Measurements from ENCODE around the gene CAST.

The CAST gene

DNA sequence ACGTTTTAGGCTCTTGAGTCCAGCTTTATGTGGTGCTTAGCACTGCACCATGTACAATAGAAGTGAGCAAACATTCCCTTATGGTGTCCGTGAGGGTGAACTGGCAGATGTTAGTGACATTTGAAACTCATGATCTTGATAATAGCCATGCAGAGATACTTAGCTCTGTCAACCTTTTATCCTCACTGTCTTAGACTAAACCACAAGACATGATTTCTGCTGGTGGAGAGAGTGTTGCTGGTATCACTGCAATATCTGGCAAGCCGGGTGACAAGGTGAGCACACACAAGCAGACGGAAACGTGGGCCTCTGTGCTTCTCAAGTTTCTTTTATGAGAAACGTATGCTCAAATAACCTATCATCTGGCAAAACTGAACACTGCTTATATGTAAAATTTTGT lies 68.4 kb downstream of the CAST start:
- Histone ChIP-seq H3F3A (ENCODE audit: insufficient read depth, low read length) (no peaks in the 10 kb centered on the region), H3K36me3 (ENCODE audit: insufficient read depth, low read length) (peaks cover 5% of the 10 kb centered on the region; the same call in 1 of the 2 replicates), H3K4me1 (ENCODE audit: insufficient read depth, low read length, severe bottlenecking) (peaks cover 11% of the 10 kb centered on the region), H4K20me1 (ENCODE audit: insufficient read depth, low read length) (no peaks in the 10 kb centered on the region), H3K4me2 (ENCODE audit: low read length) (no peak overlapping the region), H3K4me3 (ENCODE audit: low read depth, low read length, poor library complexity, severe bottlenecking) (no peak overlapping the region), H3K9ac (ENCODE audit: low read length) (no peak overlapping the region), H3K27me3 (ENCODE audit: insufficient read depth, low read length) (no peaks in the 10 kb centered on the region), H3K9me2 (ENCODE audit: low read depth, low read length) (no peaks in the 10 kb centered on the region), H3K79me2 (ENCODE audit: insufficient read depth, low read length) (no peaks in the 10 kb centered on the region), H2AFZ (ENCODE audit: low read length) (no peak overlapping the region), H3K27ac (ENCODE audit: low read depth, low read length, poor library complexity, severe bottlenecking) (no peak overlapping the region), H3K9me3 (ENCODE audit: low read length) (no peaks in the 10 kb centered on the region)
- no peak for TF ChIP-seq EZH2 (IDR thresholded peaks at IDR 0.05; ENCODE audit: borderline replicate concordance, low read length)
- TF ChIP-seq, protein P1, sequence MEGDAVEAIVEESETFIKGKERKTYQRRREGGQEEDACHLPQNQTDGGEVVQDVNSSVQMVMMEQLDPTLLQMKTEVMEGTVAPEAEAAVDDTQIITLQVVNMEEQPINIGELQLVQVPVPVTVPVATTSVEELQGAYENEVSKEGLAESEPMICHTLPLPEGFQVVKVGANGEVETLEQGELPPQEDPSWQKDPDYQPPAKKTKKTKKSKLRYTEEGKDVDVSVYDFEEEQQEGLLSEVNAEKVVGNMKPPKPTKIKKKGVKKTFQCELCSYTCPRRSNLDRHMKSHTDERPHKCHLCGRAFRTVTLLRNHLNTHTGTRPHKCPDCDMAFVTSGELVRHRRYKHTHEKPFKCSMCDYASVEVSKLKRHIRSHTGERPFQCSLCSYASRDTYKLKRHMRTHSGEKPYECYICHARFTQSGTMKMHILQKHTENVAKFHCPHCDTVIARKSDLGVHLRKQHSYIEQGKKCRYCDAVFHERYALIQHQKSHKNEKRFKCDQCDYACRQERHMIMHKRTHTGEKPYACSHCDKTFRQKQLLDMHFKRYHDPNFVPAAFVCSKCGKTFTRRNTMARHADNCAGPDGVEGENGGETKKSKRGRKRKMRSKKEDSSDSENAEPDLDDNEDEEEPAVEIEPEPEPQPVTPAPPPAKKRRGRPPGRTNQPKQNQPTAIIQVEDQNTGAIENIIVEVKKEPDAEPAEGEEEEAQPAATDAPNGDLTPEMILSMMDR (IDR thresholded peaks at IDR 0.05; ENCODE audit: low read length), result no peak

- Histone ChIP-seq H3K36me3 (ENCODE audit: insufficient read depth, low read length) (peaks cover 24% of the 10 kb centered on the region; the same call in 1 of the 2 replicates), H3F3A (ENCODE audit: insufficient read depth, low read length) (no peaks in the 10 kb centered on the region), H3K27me3 (ENCODE audit: insufficient read depth, low read length) (no peaks in the 10 kb centered on the region), H3K27ac (ENCODE audit: low read depth, low read length, poor library complexity, severe bottlenecking) (no peak overlapping the region), H3K4me1 (ENCODE audit: insufficient read depth, low read length, severe bottlenecking) (peaks cover 11% of the 10 kb centered on the region), H3K4me2 (ENCODE audit: low read length) (no peak overlapping the region), H2AFZ (ENCODE audit: low read length) (no peak overlapping the region), H4K20me1 (ENCODE audit: insufficient read depth, low read length) (no peaks in the 10 kb centered on the region), H3K9ac (ENCODE audit: low read length) (no peak overlapping the region), H3K4me3 (ENCODE audit: low read depth, low read length, poor library complexity, severe bottlenecking) (no peak overlapping the region), H3K79me2 (ENCODE audit: insufficient read depth, low read length) (no peaks in the 10 kb centered on the region), H3K9me2 (ENCODE audit: low read depth, low read length) (no peaks in the 10 kb centered on the region), H3K9me3 (ENCODE audit: low read length) (no peaks in the 10 kb centered on the region)
- TF ChIP-seq, protein P1 (IDR thresholded peaks at IDR 0.05; ENCODE audit: low read length), result no peak
- no peak for TF ChIP-seq EZH2 (IDR thresholded peaks at IDR 0.05; ENCODE audit: borderline replicate concordance, low read length)
Observed at GRCh38 chr5:96733771-96734500, 71.8 kb downstream of the CAST start.

GRCh38 chr5:96734871-96735325 lies 72.7 kb downstream of the CAST start:
- Histone ChIP-seq H3K9ac (ENCODE audit: low read length) (no peak overlapping the region), H3F3A (ENCODE audit: insufficient read depth, low read length) (no peaks in the 10 kb centered on the region), H3K4me2 (ENCODE audit: low read length) (no peak overlapping the region), H3K27ac (ENCODE audit: low read depth, low read length, poor library complexity, severe bottlenecking) (no peak overlapping the region), H3K27me3 (ENCODE audit: insufficient read depth, low read length) (no peaks in the 10 kb centered on the region), H4K20me1 (ENCODE audit: insufficient read depth, low read length) (no peaks in the 10 kb centered on the region), H2AFZ (ENCODE audit: low read length) (no peak overlapping the region), H3K9me3 (ENCODE audit: low read length) (no peaks in the 10 kb centered on the region), H3K4me1 (ENCODE audit: insufficient read depth, low read length, severe bottlenecking) (peaks cover 11% of the 10 kb centered on the region), H3K9me2 (ENCODE audit: low read depth, low read length) (no peaks in the 10 kb centered on the region), H3K36me3 (ENCODE audit: insufficient read depth, low read length) (peaks cover 23% of the 10 kb centered on the region; the same call in 1 of the 2 replicates), H3K4me3 (ENCODE audit: low read depth, low read length, poor library complexity, severe bottlenecking) (no peak overlapping the region), H3K79me2 (ENCODE audit: insufficient read depth, low read length) (no peaks in the 10 kb centered on the region)
- TF ChIP-seq EZH2 (IDR thresholded peaks at IDR 0.05; ENCODE audit: borderline replicate concordance, low read length), result no peak
- TF ChIP-seq, protein P1 (IDR thresholded peaks at IDR 0.05; ENCODE audit: low read length), result no peak

Measured in OCI-LY1 (cell line).